Measurements from ENCODE around the gene SNED1. TPM values are rescaled to one million over a fixed set of nuclear protein-coding genes. Genes with fewer than 3 reads are reported as not detected.
"Not testable (repeated sequence)": the region's sequence is repeated elsewhere in the genome, so short reads cannot be mapped to it uniquely, and the experiment has no call there.

The SNED1 gene
- total RNA-seq, 1 donor from 2014 or later = 19.4 TPM

DNA sequence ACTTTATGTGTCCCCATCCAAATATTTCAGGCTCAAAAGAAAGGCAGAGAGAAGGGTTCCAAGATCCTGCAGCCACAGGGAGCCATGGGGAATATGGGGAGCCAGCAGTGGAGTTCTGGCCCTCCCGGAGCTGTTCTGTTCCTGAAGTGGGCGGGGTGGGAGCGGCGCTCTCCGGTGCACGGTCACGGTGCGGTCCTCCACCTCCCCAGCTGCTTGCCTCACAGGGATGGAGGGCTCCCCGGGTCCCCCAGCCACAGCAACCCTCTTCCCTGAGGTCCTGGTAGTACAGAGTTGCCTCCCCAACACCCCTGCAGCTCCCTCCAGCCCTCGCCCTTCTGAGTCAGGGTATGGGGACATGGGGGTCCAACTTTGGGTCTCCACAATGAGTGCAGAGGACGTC is 26.2 kb upstream of the SNED1 start:
- Mint-ChIP-seq H3K27me3 (ENCODE audit: unreplicated experiment) (peaks cover 31% of the 10 kb centered on the region), H3K4me1 (ENCODE audit: unreplicated experiment) (peaks cover 3% of the 10 kb centered on the region), H3K27ac (ENCODE audit: unreplicated experiment) (no peak overlapping the region), H3K4me3 (ENCODE audit: unreplicated experiment) (no peak overlapping the region), H3K36me3 (ENCODE audit: unreplicated experiment) (peaks cover 3% of the 10 kb centered on the region), H3K9me3 (ENCODE audit: unreplicated experiment) (peaks cover 3% of the 10 kb centered on the region)
- TF ChIP-seq, protein P1, sequence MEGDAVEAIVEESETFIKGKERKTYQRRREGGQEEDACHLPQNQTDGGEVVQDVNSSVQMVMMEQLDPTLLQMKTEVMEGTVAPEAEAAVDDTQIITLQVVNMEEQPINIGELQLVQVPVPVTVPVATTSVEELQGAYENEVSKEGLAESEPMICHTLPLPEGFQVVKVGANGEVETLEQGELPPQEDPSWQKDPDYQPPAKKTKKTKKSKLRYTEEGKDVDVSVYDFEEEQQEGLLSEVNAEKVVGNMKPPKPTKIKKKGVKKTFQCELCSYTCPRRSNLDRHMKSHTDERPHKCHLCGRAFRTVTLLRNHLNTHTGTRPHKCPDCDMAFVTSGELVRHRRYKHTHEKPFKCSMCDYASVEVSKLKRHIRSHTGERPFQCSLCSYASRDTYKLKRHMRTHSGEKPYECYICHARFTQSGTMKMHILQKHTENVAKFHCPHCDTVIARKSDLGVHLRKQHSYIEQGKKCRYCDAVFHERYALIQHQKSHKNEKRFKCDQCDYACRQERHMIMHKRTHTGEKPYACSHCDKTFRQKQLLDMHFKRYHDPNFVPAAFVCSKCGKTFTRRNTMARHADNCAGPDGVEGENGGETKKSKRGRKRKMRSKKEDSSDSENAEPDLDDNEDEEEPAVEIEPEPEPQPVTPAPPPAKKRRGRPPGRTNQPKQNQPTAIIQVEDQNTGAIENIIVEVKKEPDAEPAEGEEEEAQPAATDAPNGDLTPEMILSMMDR (IDR thresholded peaks at IDR 0.05) = no peak
- DNase-seq (ENCODE audit: extremely low spot score, unreplicated experiment) = no peak

DNA sequence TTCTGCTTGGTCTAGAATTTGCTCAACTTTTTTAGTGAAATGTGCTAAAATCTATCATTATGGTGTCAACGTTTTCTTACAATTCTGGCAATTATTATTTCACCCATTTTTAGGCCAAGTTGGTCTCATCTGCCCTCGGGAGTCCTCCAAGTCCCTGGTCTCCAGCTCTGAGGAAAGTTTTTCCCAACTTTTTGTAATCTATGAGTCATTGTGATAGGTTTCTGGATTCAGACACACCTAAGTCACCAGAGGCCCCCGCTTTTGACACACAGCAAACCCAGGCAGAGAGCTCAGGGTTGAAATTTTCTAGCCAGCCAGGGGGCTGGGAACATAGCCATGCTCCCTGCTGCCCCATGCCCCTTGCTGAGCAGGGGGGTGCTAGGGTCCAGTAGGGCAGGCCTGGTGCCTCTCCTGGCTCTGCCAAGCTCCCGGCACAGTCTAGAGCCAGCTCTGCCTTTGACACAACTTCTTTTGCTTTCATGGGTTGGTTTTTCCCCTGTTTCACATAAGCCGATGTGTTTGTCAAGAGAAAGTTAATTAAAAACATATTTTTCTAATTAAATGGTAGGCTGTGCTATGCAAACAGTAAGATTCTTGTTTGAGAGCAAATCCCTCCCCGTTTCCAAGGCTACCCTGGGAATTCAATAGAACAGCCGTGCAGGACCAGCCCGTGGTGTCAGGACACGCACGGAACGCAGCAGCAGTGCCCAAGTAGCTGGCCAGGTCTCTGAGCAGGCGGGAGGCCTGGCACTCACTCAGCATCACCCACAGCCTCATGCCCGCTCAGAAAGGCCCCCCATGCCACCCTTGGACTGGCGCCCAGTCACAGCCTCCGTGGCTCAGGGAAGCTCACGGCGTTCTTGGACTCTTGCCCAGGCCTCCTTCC is 25.5 kb upstream of the SNED1 start:
- DNase-seq (ENCODE audit: extremely low spot score, unreplicated experiment) = no peak
- Mint-ChIP-seq H3K4me3 (ENCODE audit: unreplicated experiment) (no peak overlapping the region), H3K27ac (ENCODE audit: unreplicated experiment) (no peak overlapping the region), H3K27me3 (ENCODE audit: unreplicated experiment) (peaks cover 31% of the 10 kb centered on the region), H3K4me1 (ENCODE audit: unreplicated experiment) (peaks cover 3% of the 10 kb centered on the region), H3K9me3 (ENCODE audit: unreplicated experiment) (peaks cover 3% of the 10 kb centered on the region), H3K36me3 (ENCODE audit: unreplicated experiment) (peaks cover 3% of the 10 kb centered on the region)
- TF ChIP-seq, protein P1 (IDR thresholded peaks at IDR 0.05) = no peak

DNA sequence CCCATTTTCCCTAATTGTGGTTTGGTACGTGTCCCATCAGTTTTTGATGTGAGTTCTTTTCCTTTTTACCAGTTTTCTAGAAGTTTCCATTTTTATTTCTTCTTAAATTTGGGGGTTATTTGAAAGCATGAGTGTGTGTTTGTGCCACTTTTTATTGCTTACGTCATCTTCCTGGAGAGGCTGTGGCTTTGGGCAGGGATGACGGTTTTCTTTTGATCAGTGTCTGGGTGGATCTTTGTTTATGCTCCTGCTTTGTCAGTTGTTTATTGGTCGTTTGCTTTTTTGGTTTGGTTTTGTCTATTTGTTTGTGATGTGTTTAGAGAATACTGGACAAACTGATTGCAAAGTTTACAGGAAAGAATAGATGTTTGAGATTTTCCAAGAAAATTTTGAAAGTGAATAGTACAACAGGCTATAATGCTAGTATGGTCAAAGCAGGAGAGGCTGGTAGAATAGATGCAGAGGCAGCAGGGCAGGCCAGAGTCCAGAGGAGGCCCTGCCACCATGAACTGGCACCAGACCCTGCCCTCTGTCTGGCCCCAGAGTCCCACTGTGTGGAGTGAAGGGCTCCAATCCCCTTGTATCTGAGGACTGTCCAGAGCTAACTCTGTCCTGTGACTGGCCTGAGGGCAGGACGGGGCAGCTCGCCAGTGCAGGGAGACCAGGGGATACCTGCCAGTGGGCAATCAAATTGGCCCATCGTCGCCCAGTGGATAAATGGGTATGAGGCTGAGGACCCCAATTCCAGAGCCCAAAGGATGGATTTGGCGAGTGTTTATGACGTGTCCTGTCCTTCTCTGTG is 23.4 kb upstream of the SNED1 start:
- TF ChIP-seq, protein P1 (IDR thresholded peaks at IDR 0.05) = no peak
- H3K4me3 Mint-ChIP-seq (ENCODE audit: unreplicated experiment) = no peak overlapping the region
- peaks cover 31% of the 10 kb centered on the region for H3K27me3 Mint-ChIP-seq (ENCODE audit: unreplicated experiment)
- H3K9me3 Mint-ChIP-seq (ENCODE audit: unreplicated experiment) = peaks cover 3% of the 10 kb centered on the region
- no peak overlapping the region for H3K27ac Mint-ChIP-seq (ENCODE audit: unreplicated experiment)
- DNase-seq (ENCODE audit: extremely low spot score, unreplicated experiment) = no peak
- peaks cover 3% of the 10 kb centered on the region for H3K36me3 Mint-ChIP-seq (ENCODE audit: unreplicated experiment)
- peaks cover 3% of the 10 kb centered on the region for H3K4me1 Mint-ChIP-seq (ENCODE audit: unreplicated experiment)

DNA sequence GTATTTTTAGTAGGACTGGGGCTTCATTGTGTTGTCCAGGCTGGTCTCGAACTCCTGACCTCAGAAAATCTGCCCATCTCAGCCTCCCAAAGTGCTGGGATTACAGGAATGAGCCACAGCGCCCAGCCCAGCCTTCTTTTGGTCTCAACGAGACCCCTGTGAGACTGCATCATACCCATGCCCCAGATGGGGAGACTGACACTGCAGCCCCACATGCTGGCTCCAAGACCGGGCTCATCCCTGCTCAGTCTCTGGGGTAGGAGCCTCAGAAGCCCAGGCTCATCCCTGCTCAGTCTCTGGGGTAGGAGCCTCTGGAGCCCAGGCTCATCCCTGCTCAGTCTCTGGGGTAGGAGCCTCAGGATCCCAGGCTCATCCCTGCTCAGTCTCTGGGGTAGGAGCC is 22.5 kb upstream of the SNED1 start:
- H3K4me3 Mint-ChIP-seq (ENCODE audit: unreplicated experiment); DNase-seq (ENCODE audit: extremely low spot score, unreplicated experiment); H3K36me3 Mint-ChIP-seq (ENCODE audit: unreplicated experiment); H3K4me1 Mint-ChIP-seq (ENCODE audit: unreplicated experiment); H3K9me3 Mint-ChIP-seq (ENCODE audit: unreplicated experiment); H3K27ac Mint-ChIP-seq (ENCODE audit: unreplicated experiment): not testable (repeated sequence)
- peaks cover 25% of the 10 kb centered on the region for H3K27me3 Mint-ChIP-seq (ENCODE audit: unreplicated experiment)

DNA sequence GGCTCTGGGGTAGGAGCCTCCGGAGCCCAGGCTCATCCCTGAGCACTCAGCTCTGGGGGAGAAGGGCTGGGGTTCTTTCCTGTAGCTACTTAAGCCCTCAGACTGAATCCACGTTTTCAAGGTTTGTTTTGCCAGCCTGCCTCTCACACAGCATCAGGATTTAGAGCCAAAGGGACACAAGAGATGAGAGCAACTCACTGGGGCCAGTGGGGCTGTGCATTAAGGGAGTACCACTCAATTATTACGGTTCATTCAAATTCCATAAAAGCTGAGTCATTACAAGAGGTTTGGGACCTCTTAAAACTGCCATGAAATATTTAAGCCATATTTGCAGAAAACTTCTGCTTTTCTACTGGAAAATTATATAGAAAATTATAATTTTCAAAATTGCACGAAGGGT is 17.1 kb upstream of the SNED1 start:
- no peaks in the 10 kb centered on the region for H3K9me3 Mint-ChIP-seq (ENCODE audit: unreplicated experiment)
- H3K4me1 Mint-ChIP-seq (ENCODE audit: unreplicated experiment) = peaks cover 3% of the 10 kb centered on the region
- peaks cover 25% of the 10 kb centered on the region for H3K27me3 Mint-ChIP-seq (ENCODE audit: unreplicated experiment)
- no peaks in the 10 kb centered on the region for H3K36me3 Mint-ChIP-seq (ENCODE audit: unreplicated experiment)
- TF ChIP-seq, protein P1 (IDR thresholded peaks at IDR 0.05) = no peak
- H3K4me3 Mint-ChIP-seq (ENCODE audit: unreplicated experiment) = no peak overlapping the region
- no peak for DNase-seq (ENCODE audit: extremely low spot score, unreplicated experiment)
- H3K27ac Mint-ChIP-seq (ENCODE audit: unreplicated experiment) = no peak overlapping the region

Data from osteocyte (in vitro differentiated cells).